Measurements from ENCODE around the gene UNCX. TPM values are rescaled to one million over a fixed set of nuclear protein-coding genes. Genes with fewer than 3 reads are reported as not detected.
"Not testable (repeated sequence)": the region's sequence is repeated elsewhere in the genome, so short reads cannot be mapped to it uniquely, and the experiment has no call there.

UNCX gene
- polyA plus RNA-seq, 6 donors from 2014 or later = not detected

DNA sequence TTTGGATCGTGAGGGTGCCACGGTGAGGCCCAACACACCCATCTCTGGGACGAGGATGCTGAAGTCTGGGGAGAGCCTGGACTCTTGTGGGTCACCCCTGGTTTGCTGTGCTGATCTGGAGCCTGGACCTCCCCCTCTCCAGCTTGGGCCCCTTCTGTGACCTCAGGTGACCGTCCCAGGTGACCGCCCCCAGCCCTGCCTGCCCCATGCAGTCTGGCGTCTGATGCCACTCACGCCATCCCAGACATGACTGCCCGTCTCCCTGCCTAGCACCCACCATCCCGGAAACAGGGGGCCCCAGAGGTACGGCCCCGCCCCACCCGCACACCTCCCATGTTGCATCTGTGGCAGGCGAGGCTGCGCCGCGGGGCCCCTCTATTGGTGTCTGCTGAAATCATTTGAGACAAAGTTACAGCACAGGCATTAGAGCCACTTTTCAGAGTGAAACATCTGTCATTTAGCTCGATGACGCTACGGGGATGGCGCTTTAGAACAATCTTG lies 21.1 kb downstream of the UNCX start:
- Mint-ChIP-seq H3K4me1 (peaks cover 4 to 8% (median 5%) of the 10 kb centered on the region in 3 donors), H3K4me3 (no peak overlapping the region), H3K27ac (no peak overlapping the region), H3K36me3 (no peaks in the 10 kb centered on the region), H3K27me3 (peaks cover 29 to 79% (median 66%) of the 10 kb centered on the region in 3 donors), H3K9me3 (no peaks in the 10 kb centered on the region)
- DNase-seq (no peak), ATAC-seq (ENCODE audit: low read depth in 2 of 2) (no peak)

DNA sequence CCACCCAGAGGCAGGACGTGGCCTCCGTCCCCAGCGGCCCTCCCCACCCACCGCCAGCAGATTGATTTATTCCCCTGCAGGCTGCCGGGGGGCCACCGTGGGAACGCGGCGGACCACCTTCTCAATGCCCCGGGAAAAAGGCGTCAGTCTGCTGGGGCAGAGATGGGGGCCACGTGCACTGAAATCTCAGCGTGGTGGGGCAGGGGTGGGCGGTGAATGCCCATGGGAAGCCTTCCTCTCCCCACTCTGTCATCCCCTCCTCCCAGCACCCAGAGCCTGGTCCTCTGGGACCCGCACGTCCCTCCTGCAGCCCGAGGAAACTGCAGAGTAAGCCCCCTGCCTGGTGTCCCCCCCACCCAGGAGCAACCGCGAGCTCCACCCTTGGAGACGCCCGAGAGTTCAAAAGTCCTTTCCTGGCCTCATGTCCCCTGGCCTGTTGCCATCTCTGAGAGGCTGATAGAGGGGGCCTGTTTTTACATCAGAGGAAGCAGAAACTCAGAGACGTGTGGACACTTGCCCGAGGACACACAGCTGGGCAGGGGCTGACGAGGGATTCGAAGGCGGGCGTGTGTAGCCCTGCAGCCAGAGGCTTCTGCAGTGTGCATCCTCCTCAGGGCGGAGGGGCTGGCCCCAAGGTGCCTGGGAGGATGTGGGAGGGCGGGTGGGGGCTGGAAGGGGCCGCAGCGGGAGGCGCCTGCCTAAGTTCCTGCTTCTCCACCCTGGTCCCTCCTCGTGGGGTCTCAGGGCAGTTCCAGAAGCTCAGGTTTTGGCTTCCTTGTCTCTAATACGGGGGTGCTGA lies 21.8 kb downstream of the UNCX start:
- no peak overlapping the region for H3K4me3 Mint-ChIP-seq
- no peaks in the 10 kb centered on the region for H3K9me3 Mint-ChIP-seq
- no peak for DNase-seq
- no peak for ATAC-seq (ENCODE audit: low read depth in 2 of 2)
- no peaks in the 10 kb centered on the region for H3K36me3 Mint-ChIP-seq
- peaks cover 29 to 72% (median 59%) of the 10 kb centered on the region in 3 donors for H3K27me3 Mint-ChIP-seq
- H3K4me1 Mint-ChIP-seq = peaks cover 4 to 5% (median 4%) of the 10 kb centered on the region in 3 donors
- no peak overlapping the region for H3K27ac Mint-ChIP-seq

DNA sequence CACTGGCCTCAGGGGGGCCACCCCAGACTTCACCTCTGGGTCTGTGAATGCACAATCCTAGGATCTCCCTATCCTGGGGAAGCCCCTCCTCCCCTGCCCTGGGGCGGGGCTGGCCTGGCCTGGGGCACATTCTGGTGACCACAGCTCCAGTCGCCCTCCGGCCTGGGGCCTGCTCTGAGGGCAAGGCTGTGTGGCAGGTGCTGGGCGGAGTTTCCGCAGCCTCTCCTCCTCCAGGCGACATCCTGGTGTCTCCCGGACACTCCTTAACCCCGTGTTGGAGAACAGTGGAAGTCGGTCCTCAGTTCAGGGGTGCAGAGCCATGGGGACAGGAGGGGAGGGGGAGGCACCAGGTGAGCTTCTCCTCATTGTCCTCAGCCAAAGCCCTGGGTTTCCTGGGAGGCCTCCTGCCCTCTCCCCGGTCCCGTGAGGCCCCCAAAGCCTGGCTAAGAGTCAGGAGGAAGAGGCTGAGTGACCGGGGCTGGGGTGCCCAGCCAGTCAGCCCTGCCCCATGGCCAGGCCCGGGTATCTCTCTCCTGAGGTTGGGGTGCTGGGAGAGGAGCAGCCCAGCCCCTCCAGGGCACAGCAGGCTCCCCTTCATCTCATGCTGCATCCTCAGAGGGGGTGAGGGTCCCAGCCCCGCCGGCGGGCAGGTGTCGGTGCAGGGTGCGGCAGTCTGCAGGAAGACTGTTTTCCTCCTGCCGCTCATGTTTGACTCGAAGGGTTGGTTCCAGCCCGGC lies 22.6 kb downstream of the UNCX start:
- Mint-ChIP-seq H3K27me3 (peaks cover 25 to 64% (median 52%) of the 10 kb centered on the region in 3 donors), H3K9me3 (no peaks in the 10 kb centered on the region), H3K27ac (no peak overlapping the region)

DNA sequence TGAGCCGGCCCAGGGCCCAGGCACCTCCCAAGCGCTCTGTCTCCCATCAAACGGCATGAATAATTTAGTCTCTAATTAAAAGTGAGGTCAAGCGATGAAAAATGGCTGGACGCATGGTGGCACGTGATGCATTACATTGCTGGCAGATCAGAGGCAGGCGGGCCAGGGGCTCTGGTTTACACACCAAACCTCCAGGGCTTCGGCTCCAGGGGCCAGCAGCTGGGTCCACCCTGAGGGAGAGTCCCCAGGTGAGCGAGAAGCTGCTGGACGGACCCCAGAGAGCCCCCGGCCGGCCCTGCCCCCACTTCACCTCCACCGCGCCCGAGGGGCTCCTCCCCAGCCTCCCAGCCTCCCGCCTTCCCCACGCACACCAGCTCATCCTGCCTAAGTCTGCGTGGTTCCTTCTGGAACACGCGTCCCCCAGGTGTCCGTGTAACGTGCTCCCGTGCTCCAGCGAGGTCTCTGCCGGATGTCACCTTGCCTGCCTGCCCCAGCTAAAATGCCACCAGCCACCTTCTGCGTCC lies 23.2 kb downstream of the UNCX start:
- ATAC-seq (ENCODE audit: low read depth in 2 of 2) = no peak
- no peaks in the 10 kb centered on the region for H3K36me3 Mint-ChIP-seq
- H3K4me3 Mint-ChIP-seq = no peak overlapping the region
- peaks cover 25 to 64% (median 53%) of the 10 kb centered on the region in 3 donors for H3K27me3 Mint-ChIP-seq
- no peak overlapping the region for H3K27ac Mint-ChIP-seq
- peaks cover 0 to 4% (median 0%) of the 10 kb centered on the region in 3 donors for H3K4me1 Mint-ChIP-seq
- DNase-seq = no peak
- H3K9me3 Mint-ChIP-seq = no peaks in the 10 kb centered on the region

More for the DNA sequence above, 22.6 kb downstream of the UNCX start:
- Mint-ChIP-seq H3K36me3 (no peaks in the 10 kb centered on the region), H3K4me3 (no peak overlapping the region), H3K4me1 (peaks cover 0 to 4% (median under 1%) of the 10 kb centered on the region in 3 donors)
- ATAC-seq (ENCODE audit: low read depth in 2 of 2) (no peak), DNase-seq (no peak)

DNA sequence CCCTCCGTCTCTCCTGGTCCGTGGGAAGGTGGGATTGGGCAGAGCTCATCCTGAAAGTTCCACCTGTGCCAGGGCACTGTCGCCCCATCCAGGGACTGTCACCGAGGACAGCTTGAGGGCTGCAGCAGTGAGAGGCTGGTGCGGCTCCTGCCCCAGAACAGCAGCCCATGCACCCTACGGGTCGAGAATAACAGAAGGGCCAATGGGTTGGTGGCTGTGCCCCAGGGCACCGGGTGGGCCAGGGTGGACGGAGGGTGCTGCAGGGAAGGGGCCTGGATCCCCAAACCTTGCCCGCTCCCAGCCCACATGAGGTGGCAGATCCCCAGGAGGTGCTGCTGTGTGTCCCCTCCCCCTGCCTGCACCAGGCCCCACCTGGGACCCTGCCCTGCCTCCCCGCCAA lies 23.9 kb downstream of the UNCX start:
- no peaks in the 10 kb centered on the region for H3K36me3 Mint-ChIP-seq
- H3K27ac Mint-ChIP-seq = no peak overlapping the region
- no peak for DNase-seq
- ATAC-seq (ENCODE audit: low read depth in 2 of 2) = no peak
- no peak overlapping the region for H3K4me3 Mint-ChIP-seq
- peaks cover 19 to 62% (median 53%) of the 10 kb centered on the region in 3 donors for H3K27me3 Mint-ChIP-seq
- H3K9me3 Mint-ChIP-seq = no peaks in the 10 kb centered on the region
- H3K4me1 Mint-ChIP-seq = peaks cover 0 to 4% (median 0%) of the 10 kb centered on the region in 3 donors

DNA sequence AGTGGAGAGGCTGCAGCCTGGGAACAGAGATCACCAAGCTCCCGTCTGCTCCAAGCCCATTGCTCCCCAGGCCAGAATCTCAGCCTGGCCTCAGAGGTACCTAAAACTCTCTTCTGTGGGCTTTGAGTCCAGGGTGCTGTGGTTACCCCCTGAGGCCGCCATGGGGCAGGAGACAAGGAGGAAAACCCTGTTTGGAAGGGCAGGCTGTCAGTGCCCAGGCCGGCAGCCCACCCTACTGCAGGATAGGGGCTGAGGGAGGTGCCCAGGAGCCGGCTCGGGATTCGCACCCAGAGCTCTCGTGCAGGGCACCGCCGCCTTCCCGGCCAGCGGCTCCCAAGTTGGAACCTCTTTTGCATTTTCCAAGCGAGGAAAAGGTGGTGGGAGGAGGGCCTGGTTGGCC lies 24.5 kb downstream of the UNCX start:
- DNase-seq (no peak), ATAC-seq (ENCODE audit: low read depth in 2 of 2) (no peak)
- Mint-ChIP-seq H3K4me3 (no peak overlapping the region), H3K36me3 (no peaks in the 10 kb centered on the region), H3K27me3 (peaks cover 19 to 65% (median 56%) of the 10 kb centered on the region in 3 donors), H3K4me1 (peaks cover 0 to 4% (median 0%) of the 10 kb centered on the region in 3 donors), H3K9me3 (no peaks in the 10 kb centered on the region), H3K27ac (no peak overlapping the region)

DNA sequence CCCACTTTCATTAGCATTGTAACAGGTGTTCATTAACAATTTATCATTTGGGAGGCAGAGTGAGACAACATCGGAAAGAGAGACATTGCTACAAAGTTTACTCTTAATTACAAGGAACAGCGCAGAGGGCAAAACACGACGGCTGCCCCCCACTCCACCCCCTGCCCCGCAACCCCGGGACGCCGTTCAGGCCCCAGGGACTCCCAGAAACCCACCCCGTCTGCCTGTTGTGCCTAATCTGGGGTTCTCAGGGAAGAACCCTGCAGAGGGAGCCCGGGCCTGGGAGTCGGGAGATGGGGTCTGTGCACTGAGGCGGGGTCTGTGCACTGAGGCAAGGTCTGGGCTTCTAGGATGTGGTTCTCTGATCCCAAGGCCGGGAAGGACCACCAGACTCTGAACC lies 25.2 kb downstream of the UNCX start:
- no peak overlapping the region for H3K4me3 Mint-ChIP-seq
- H3K36me3 Mint-ChIP-seq = no peaks in the 10 kb centered on the region
- no peak for DNase-seq
- no peak for ATAC-seq (ENCODE audit: low read depth in 2 of 2)
- H3K9me3 Mint-ChIP-seq = no peaks in the 10 kb centered on the region
- no peak overlapping the region for H3K27ac Mint-ChIP-seq
- peaks cover 0 to 4% (median 0%) of the 10 kb centered on the region in 3 donors for H3K4me1 Mint-ChIP-seq
- peaks cover 18 to 63% (median 53%) of the 10 kb centered on the region in 3 donors for H3K27me3 Mint-ChIP-seq

DNA sequence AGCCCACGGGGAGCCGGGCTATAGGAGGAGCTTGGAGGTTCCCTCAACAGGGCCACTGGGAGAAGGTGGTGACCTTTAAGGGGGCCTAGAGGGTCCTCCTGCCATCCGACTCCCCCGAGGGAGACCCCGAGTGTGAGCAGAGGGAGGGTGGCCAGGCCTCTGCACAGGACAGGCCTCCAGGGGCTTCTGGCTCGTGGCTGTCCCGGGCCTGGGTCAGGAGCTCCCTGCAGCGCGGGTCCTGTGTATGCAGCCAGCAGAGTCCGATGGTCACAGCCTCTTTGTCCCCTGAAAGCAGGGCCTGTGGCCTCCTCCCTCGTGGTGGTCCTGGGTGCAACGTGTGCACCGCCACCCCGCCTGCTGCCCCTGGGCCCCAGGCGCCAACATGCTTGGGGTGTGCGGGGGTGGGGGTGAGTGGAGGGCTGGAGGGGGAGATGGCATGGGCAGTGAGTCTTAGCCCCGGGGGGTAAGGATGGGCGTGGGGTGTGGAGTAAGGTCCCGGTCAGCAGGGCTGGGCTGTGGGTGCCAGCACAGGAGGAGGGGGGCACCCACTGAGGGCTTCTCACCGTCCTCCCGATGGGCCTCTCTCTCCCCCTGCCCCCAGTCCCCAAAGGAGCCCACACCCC lies 27.1 kb downstream of the UNCX start:
- Mint-ChIP-seq H3K27ac (no peak overlapping the region), H3K36me3 (no peaks in the 10 kb centered on the region), H3K4me3 (no peak overlapping the region), H3K27me3 (peaks cover 14 to 60% (median 38%) of the 10 kb centered on the region in 3 donors), H3K4me1 (peaks cover 0 to 4% (median 0%) of the 10 kb centered on the region in 3 donors), H3K9me3 (no peaks in the 10 kb centered on the region)
- DNase-seq (no peak), ATAC-seq (ENCODE audit: low read depth in 2 of 2) (no peak)

DNA sequence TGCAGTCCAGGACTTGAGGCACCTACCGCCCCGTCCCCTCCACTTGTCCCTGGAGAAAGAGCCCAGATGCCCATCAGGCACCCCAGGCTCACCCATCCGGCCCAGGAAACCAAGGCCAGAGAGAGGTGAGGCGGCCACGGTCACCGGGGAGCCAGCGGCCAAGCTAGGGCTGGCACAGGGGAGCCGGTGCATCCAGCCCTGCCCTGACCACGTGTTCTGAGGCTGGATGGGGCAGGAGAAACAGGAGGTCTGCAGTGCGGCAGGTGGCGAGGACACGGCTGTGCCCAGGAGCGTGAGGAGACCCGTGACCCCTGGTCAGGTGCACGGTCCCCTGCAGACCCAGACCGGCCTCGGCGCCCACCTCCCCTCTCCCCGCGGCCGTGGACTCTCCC lies 27.6 kb downstream of the UNCX start:
- Mint-ChIP-seq H3K27me3 (peaks cover 15 to 61% (median 43%) of the 10 kb centered on the region in 3 donors), H3K4me1 (peaks cover 0 to 4% (median 0%) of the 10 kb centered on the region in 3 donors), H3K9me3 (no peaks in the 10 kb centered on the region), H3K4me3 (no peak overlapping the region), H3K36me3 (no peaks in the 10 kb centered on the region), H3K27ac (no peak overlapping the region)
- DNase-seq = no peak
- no peak for ATAC-seq (ENCODE audit: low read depth in 2 of 2)

DNA sequence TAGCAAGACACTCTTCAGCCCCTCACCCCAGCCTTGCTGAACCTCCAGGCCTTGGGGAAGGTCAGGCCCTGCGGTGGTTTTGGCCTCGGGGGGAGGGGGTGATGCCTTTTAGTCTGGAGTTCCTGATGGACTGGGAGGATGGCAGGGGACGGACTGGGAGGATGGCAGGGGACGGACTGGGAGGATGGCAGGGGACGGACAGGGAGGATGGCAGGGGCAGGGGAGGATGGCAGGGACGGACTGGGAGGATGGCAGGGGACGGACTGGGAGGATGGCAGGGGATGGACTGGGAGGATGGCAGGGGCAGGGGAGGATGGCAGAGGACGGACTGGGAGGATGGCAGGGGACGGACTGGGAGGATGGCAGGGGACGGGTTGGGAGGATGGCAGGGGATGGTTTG lies 28.4 kb downstream of the UNCX start:
- not testable (repeated sequence) for ATAC-seq (ENCODE audit: low read depth in 2 of 2); H3K36me3 Mint-ChIP-seq; H3K4me3 Mint-ChIP-seq; H3K4me1 Mint-ChIP-seq; H3K27ac Mint-ChIP-seq; H3K9me3 Mint-ChIP-seq; DNase-seq
- H3K27me3 Mint-ChIP-seq = peaks cover 18 to 61% (median 43%) of the 10 kb centered on the region in 3 donors

DNA sequence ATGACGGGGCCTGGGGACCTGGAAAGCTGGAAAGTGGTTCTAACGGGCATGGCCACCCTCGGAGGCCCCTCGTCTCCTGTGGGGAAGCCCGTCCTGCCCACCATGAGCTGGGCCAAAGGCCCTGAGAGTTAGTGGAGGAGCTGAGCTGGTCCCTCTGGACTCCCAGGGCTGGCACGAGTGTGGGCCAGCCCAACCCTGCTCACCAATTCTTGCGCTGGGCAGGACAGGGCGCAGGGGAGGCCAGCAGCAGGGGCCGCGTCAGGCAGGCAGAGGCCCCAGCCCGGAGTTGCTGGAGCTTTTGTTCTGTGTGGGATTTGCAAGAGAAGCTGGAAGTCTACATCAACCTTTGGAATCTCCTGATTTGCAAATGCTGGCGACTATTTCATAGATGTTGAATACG lies 29.8 kb downstream of the UNCX start:
- no peak overlapping the region for H3K27ac Mint-ChIP-seq
- H3K4me3 Mint-ChIP-seq = no peak overlapping the region
- H3K36me3 Mint-ChIP-seq = no peaks in the 10 kb centered on the region
- H3K9me3 Mint-ChIP-seq = peaks cover 0 to 9% (median 0%) of the 10 kb centered on the region in 7 donors
- H3K27me3 Mint-ChIP-seq = peaks cover 14 to 61% (median 43%) of the 10 kb centered on the region in 3 donors
- DNase-seq (no peak), ATAC-seq (ENCODE audit: low read depth in 2 of 2) (no peak)
- H3K4me1 Mint-ChIP-seq = no peaks in the 10 kb centered on the region

DNA sequence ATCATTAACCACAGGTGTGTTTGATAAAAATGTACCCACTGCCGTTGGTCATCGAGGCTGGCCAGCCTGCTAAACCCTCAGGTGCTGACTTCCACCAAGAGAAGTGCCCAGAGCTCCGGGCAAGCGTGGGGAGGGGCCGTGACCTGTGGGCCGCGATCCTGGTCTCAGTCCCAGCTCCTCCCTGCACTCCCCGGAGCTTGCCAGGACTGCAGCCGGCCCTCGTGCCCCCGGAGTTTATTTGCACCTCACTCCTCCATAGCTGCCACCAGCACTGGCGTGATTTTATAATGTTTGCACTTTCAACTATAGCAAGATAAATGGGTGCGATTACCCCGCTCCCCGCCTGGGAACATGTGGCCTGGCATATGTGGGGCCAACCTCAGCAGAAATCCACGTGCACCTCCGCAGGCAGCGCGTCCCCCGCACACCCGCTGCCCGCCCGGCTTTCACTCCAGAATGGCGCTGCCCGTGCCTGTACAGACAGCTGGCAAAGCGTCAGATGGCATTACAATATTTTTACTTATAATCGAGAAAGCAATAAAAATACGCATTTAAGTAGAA lies 30.8 kb downstream of the UNCX start:
- DNase-seq (no peak), ATAC-seq (ENCODE audit: low read depth in 2 of 2) (no peak)
- Mint-ChIP-seq H3K9me3 (peaks cover 0 to 9% (median 0%) of the 10 kb centered on the region in 7 donors), H3K4me1 (no peaks in the 10 kb centered on the region), H3K27me3 (peaks cover 10 to 60% (median 44%) of the 10 kb centered on the region in 3 donors), H3K36me3 (no peaks in the 10 kb centered on the region), H3K4me3 (no peak overlapping the region), H3K27ac (no peak overlapping the region)

Data from naive B cell (primary cell).